DND-41 (cell line): ENCODE results near the gene URM1.
"Not testable (repeated sequence)": the region's sequence is repeated elsewhere in the genome, so short reads cannot be mapped to it uniquely, and the experiment has no call there.

ENCODE experiments used
- CTCF ChIP-seq: IDR thresholded peaks from 2 replicates; pipeline ENCODE4 v1.5.1; 2012; ENCODE audit warnings: borderline replicate concordance, low read length, moderate library complexity, mild to moderate bottlenecking; ENCODE audit not compliant: poor library complexity, severe bottlenecking; ENCODE audit errors: extremely low read depth
- EZH2 ChIP-seq: IDR thresholded peaks from 3 replicates; pipeline ENCODE4 v1.6.1; 2012; ENCODE audit warnings: borderline replicate concordance, low read depth, mild to moderate bottlenecking, moderate library complexity, low read length, inconsistent platforms; ENCODE audit not compliant: severe bottlenecking

DNA sequence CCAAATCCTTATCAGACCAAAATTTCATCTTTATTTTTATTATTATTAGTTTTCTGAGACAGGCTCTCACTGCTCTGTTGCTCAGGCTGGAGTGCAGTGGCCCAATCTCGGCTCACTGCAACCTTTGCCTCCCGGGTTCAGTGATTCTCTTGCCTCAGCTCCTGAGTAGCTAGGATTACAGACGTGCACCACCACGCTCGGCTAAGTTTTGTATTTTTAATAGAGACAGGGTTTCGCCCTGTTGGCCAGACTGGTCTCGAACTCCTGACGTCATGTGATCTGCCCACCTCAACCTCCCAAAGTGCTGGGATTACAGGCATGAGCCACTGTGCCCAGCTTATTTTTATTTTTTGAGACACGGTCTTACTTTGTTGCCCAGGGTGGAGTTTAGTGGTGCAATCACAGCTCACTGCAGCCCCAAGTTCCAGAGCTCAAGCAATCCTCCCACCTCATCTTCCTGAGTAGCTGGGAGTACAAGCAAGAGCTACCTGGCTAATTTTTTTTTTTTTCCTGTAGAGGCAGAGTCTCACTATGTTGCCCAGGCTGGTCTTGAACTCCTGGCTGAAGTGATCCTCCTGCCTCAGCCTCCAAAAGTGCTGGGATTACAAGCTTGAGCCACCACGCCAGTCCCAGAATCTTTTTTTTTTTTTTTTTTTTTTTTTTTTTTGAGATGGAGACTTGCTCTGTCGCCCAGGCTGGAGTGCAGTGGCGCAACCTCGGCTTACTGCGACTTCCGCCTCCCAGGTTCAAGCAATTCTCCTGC is 32.1 kb upstream of the URM1 start:
- TF ChIP-seq CTCF, EZH2: not testable (repeated sequence)
